ENCODE data around the gene MARK4. TPM values are rescaled to one million over a fixed set of nuclear protein-coding genes. Genes with fewer than 3 reads are reported as not detected.

Gene MARK4
- total and polyA plus RNA-seq, 12 donors: 5.6 to 53.3 (median 26.6) TPM

GRCh38 chr19:45314708-45315245 is 63.7 kb downstream of the MARK4 start:
- no peak overlapping the region for H3K4me3 ChIP-seq
- H3K9me3 ChIP-seq (replicated peaks in 1 of 3): no peaks in the 10 kb centered on the region
- no peak for DNase-seq
- H3K27ac ChIP-seq: no peak overlapping the region
- H3K27me3 ChIP-seq: peaks cover 18% of the 10 kb centered on the region
- no peaks in the 10 kb centered on the region for H3K4me1 ChIP-seq (replicated peaks in 1 of 2)
- no peaks in the 10 kb centered on the region for H3K36me3 ChIP-seq (replicated peaks in 1 of 2)
- WGBS, 4 donors: 70 to 83% (median 75%) methylated on average over 8 of the region's 8 CpGs
- TF ChIP-seq POLR2A (IDR thresholded peaks at IDR 0.05) (no peak), CTCF (IDR thresholded peaks at IDR 0.05) (no peak)
- intact Hi-C loops (cut with DNase I): no loop called here

- Histone ChIP-seq H3K27ac (no peak overlapping the region), H3K4me3 (no peak overlapping the region), H3K36me3 (replicated peaks in 1 of 2) (no peaks in the 10 kb centered on the region), H3K9me3 (replicated peaks in 1 of 3) (no peaks in the 10 kb centered on the region), H3K27me3 (peaks cover 18% of the 10 kb centered on the region), H3K4me1 (replicated peaks in 1 of 2) (no peaks in the 10 kb centered on the region)
- WGBS, 4 donors: 51 to 69% (median 60%) methylated on average over 5 to 21 of the region's 21 CpGs
- no peak for DNase-seq
- intact Hi-C loops (cut with DNase I): no loop called here
- no peak for TF ChIP-seq POLR2A (IDR thresholded peaks at IDR 0.05)
- TF ChIP-seq CTCF (IDR thresholded peaks at IDR 0.05): no peak
These were observed 64.2 kb downstream of the MARK4 start for GRCh38 chr19:45315304-45315703.

GRCh38 chr19:45320997-45321775 is 70.1 kb downstream of the MARK4 start:
- WGBS, 4 donors: 77 to 90% (median 85%) methylated on average over 8 to 12 of the region's 12 CpGs
- H3K36me3 ChIP-seq (replicated peaks in 1 of 2): no peaks in the 10 kb centered on the region
- intact Hi-C loops (cut with DNase I): no loop called here
- TF ChIP-seq CTCF (IDR thresholded peaks at IDR 0.05) (no peak), POLR2A (IDR thresholded peaks at IDR 0.05) (no peak)
- H3K27me3 ChIP-seq: peaks cover 15% of the 10 kb centered on the region
- H3K4me3 ChIP-seq: no peak overlapping the region
- H3K4me1 ChIP-seq (replicated peaks in 1 of 2): no peaks in the 10 kb centered on the region
- DNase-seq: no peak
- H3K9me3 ChIP-seq (replicated peaks in 1 of 3): no peaks in the 10 kb centered on the region
- no peak overlapping the region for H3K27ac ChIP-seq

GRCh38 chr19:45321848-45322247 is 70.8 kb downstream of the MARK4 start:
- no peak for TF ChIP-seq POLR2A (IDR thresholded peaks at IDR 0.05)
- TF ChIP-seq CTCF (IDR thresholded peaks at IDR 0.05): no peak
- Histone ChIP-seq H3K27ac (no peak overlapping the region), H3K27me3 (peaks cover 11% of the 10 kb centered on the region), H3K36me3 (replicated peaks in 1 of 2) (no peaks in the 10 kb centered on the region), H3K4me3 (no peak overlapping the region), H3K4me1 (replicated peaks in 1 of 2) (no peaks in the 10 kb centered on the region), H3K9me3 (replicated peaks in 1 of 3) (no peaks in the 10 kb centered on the region)
- DNase-seq: no peak
- 33 to 40% (median 35%) methylated on average over 5 to 7 of the region's 7 CpGs for WGBS, 4 donors
- intact Hi-C loops (cut with DNase I): no loop called here

Data from adrenal gland (tissue), 12 donors.